HG03159 (cell line): ENCODE data around the gene SARS1.
"Not testable (repeated sequence)": the region's sequence is repeated elsewhere in the genome, so short reads cannot be mapped to it uniquely, and the experiment has no call there.

Experiments
- ATAC-seq: cut with Tn5 transposase; IDR thresholded peaks from one replicate; pipeline ENCODE4 v1.9.1; 2021; ENCODE audit warnings: mild to moderate bottlenecking, moderate library complexity; ENCODE audit not compliant: unreplicated experiment

SARS1 gene

DNA sequence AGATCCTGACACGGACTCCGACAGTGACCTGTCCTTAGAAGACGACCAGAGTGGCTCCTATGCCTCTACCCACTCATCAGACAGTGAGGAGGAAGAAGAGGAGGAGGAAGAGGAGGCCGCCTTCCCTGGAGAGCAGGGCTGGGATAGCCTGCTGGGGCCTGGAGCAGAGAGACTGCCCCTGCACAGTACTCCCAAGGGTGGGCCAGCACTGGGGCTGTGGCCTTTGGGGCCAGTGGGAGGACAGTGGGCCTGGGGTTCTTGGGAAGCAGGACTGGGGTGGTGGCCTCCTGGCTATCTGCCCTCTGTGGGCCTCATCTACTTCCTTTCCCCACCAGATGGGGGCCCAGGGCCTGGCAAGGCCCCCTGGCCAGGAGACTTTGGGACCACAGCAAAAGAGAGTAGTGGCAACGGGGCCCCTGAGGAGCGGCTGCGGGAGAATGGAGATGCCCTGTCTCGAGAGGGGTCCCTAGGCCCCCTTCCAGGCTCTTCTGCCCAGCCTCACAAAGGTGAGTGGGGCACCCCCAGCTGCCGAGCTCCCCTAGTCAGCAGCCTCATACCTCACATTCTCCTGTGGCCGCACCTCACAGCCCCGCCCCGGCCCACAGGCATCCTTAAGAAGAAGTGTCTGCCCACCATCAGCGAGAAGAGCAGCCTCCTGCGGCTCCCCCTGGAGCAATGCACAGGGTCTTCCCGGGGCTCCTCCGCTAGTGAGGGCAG lies 59.3 kb downstream of the SARS1 start:
- ATAC-seq, result no peak

DNA sequence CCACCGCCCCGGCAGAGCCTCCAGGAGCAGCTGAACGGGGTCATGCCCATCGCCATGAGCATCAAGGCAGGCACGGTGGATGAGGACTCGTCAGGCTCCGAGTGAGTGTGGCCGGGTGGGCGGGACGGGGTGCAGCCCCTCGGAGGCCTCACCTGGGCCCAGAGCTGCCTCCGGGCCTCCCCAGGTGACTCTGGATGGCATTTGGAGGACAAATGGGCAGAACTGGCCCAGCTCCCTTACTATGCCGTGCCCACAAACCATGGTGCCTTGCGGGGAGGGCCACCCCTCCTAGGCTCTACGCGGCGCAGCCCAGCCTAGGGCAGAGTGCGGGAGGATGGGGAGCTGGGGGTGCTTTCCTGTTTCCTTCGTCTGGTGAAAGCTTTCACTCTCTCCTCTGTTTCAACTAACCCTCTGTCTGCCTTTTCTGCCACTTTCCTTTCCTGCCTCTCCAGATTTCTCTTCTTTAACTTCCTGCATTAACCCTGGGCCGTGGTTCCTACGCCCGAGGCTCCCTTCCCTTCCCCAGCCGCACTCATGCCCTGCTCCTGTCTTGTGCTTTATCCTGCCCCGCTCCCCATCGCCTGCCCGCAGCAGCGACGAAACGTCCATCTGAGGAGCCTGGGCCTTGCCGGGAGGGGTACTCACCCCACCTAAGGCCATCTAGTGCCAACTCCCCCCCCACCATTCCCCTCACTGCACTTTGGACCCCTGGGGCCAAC lies 60.0 kb downstream of the SARS1 start:
- ATAC-seq, result no peak

DNA sequence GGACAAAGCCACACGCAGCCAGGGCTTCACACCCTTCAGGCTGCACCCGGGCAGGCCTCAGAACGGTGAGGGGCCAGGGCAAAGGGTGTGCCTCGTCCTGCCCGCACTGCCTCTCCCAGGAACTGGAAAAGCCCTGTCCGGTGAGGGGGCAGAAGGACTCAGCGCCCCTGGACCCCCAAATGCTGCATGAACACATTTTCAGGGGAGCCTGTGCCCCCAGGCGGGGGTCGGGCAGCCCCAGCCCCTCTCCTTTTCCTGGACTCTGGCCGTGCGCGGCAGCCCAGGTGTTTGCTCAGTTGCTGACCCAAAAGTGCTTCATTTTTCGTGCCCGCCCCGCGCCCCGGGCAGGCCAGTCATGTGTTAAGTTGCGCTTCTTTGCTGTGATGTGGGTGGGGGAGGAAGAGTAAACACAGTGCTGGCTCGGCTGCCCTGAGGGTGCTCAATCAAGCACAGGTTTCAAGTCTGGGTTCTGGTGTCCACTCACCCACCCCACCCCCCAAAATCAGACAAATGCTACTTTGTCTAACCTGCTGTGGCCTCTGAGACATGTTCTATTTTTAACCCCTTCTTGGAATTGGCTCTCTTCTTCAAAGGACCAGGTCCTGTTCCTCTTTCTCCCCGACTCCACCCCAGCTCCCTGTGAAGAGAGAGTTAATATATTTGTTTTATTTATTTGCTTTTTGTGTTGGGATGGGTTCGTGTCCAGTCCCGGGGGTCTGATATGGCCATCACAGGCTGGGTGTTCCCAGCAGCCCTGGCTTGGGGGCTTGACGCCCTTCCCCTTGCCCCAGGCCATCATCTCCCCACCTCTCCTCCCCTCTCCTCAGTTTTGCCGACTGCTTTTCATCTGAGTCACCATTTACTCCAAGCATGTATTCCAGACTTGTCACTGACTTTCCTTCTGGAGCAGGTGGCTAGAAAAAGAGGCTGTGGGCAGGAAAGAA lies 61.1 kb downstream of the SARS1 start:
- no peak for ATAC-seq

DNA sequence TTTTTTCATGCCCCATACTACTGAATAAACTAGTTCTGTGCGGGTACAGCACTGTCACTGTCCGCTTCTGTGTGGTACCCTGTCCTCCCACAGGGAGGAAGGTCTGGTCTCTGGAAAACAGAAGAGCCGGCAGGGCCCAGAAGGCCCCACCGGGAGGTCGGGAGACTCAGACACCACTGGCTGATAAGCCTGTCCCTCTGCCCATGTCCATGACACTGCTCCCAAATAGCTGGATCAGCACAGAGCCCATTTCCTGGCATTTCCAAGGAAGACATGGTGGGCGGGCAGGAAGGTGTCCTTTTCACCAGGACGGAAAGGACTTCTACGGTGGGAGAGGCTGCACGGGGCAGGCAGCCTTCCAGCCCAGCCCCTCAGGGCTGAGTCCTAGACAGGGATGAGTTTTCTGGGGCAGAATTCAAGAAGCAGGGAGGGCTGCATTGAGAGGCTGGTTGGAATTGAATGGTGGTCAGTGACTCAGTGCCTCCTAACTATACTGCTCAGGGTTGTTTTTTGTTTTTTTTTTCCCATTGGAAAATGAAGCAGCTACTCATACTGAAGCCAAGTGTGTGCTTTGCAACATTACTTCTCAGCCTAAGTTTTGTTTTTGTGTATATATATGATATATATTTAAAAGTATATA lies 62.1 kb downstream of the SARS1 start:
- ATAC-seq, result no peak

DNA sequence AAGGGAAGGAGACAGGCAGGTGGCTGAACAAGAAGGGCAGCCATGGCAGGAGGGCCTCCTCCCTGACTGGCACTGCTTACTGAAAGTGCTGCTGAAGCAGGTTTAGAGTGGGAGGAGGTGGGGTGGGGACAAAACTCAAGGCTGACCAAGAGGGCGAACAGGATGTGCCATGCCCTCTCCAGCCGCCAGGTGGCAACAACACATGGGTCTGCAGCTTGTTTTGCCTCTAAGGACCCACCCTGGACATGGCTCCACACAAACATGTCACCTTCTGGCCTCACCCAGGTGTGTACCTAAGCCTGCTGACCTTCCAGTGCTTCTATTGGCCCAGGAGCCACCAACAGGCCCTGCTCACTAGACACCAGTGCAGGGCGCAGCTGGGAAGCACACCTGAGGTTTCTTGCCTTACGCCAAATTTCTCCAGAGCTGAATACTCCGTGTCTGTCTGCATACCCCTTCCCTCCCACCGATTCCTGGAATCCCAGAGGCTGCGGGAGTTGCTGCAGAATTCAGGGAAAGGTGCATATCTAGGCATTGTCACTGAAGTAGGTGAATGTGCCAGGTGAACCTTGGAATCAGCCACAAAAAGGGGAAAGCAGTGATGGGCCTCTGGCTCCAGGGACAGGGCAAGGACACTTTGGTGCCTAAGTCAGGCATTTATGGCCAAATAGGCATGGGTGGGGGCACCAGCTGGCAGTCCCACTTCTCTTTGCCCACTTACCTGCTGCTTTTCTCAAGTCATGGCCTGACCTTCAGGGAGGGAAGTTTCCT lies 63.9 kb downstream of the SARS1 start:
- peak; percentile 66 for ATAC-seq

DNA sequence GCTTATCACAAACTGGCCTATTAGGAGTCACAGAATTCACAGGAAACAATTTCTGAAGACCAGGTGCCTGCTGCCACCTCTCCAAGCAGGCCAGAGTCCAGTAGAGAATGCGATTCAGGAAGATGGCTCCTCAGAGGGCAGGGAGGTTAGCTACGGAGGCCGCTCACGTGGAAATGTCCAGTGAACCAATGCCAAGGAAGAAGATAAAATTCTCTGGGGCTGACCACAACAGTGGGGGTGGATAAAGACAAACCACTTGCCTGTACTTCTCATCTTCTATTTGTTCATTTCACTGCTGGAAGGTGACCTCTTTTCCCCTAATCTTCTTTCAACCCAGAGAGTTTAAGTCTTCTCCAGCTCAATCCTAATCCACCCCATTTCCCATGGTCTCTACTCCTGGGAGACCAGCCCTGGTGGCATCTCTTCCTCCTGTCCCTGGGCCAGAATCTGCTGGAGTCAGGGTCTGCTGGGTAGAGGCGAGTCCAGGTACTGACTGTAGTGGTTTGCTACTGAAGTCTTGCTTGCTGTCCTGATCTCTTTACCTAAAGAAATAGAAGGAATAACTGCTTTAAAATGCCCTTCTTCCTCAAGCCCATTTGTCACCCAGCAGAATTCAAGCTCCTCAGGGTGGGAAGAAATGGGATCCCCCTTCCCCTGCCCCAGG lies 66.0 kb downstream of the SARS1 start:
- no peak for ATAC-seq

DNA sequence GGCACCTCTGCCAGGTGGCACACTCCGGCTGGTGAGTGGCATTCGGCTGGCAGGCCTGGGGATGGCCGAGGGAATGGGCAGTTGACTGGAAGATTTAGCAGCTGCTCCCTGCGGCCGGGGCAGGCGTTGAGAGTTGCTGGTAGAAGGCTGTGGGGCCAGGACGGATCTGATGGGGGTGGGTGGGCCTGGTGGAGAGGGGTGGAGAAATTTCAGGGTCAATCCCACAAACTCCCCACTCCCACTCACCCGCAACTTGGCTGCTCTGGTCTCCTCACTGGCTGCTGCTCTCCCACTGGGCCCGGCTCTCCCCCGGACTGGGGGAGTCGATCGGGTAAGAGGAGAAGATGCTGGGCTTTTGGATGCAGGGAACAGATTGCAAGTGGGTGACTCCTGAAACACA lies 67.1 kb downstream of the SARS1 start:
- no peak for ATAC-seq

DNA sequence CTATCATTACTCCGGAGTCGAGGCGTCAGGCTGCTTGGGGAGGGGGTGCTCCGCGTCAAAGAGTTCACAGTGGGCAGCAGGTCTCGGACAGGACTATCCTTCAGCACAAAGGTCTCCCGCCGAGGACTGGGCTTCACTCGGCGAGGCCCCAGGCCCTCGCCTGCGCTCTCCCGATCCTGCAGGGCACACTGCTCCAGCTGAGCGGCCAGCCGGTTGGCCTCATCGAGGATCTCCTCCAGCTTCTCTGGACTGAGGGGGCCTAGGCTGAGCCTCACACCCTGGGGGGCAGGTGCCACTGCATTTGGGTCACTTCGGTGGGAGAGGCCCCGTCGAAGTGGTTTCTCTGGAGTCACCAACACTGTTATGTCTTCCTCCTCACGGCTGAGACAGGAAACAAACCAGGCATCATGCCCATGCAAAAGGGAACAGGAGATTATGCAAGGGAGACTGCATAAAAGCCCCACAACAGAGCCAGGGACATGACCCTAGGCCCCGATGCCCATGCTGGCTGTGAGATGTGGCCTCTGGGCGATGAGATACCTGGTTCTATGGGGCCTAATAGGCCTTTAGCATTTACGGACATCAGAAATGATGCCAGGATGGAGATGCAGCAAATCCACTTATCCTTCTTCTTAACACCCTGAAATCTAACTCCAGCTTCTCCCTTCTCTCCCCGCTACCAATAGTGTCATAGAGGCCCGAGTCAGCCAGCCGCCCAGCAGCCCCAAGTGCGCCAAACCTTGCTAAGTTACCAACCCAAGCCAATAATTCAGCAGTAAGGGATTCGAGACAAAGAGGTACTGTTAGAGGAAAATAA lies 68.2 kb downstream of the SARS1 start:
- ATAC-seq, result no peak

DNA sequence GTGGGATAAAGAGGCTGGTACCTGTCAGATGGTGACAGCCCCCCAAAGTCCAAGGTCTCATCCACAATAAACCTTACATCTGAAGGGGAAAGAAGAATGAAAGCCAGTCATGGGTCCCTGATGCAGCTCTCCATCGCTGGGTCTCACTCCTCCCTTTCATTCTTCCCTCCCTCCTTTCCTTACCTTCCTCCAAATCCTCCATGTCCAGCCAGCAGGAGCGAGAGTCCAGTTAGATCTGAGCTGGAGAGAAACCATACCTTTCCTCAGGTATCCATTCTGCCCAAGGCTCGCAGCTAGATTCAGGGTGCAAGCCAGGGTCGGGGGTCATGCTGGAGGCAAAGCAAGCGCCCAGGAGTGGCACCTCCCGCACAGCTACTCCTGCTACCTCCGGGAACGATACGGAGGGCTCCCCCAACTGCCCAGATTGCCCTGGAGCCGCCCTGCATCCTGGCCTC lies 68.8 kb downstream of the SARS1 start:
- ATAC-seq, result no peak

DNA sequence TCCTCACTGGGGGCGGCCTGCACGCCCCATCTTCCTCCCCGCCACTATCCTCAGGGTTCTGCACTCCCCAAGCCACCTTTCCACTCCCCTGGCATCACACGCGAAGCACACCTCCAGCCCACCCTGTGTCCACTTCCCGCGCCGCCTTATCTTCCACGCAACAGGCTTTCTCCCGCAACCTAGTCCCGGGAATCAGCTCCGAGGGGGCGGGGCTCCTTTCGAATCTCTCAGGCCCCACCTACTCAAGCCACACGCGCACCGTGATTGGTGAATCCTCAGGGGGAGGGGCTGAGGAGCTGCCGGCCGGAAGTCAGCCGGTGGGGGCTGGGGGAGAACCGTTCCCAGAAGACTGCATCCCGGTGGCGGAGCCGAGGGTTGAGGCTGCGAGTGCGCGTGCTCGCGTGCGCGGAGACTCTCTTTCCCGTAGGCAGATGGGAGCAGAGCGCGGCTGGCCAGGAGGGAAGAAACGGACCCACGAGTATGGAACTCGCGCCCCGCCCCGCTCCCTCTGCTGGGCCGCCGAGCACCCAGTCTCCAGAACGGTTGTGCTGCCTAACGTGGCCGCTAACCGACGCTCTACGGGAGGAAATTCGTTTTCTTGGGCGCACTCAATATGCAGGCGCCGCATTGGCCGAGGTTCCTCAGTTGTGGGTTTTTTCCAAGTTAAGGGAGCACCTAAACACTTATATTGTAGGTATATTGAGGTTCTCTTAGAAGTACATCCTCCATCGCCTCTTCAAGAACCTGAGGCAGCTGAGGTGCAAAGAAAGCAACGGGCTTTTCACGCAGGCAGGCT lies 69.4 kb downstream of the SARS1 start, which contains the start of gene PSRC1:
Gene PSRC1 (minus strand): TSS at position 194 of the 796 bp plus-strand sequence.
- ATAC-seq, result peak; percentile 96

DNA sequence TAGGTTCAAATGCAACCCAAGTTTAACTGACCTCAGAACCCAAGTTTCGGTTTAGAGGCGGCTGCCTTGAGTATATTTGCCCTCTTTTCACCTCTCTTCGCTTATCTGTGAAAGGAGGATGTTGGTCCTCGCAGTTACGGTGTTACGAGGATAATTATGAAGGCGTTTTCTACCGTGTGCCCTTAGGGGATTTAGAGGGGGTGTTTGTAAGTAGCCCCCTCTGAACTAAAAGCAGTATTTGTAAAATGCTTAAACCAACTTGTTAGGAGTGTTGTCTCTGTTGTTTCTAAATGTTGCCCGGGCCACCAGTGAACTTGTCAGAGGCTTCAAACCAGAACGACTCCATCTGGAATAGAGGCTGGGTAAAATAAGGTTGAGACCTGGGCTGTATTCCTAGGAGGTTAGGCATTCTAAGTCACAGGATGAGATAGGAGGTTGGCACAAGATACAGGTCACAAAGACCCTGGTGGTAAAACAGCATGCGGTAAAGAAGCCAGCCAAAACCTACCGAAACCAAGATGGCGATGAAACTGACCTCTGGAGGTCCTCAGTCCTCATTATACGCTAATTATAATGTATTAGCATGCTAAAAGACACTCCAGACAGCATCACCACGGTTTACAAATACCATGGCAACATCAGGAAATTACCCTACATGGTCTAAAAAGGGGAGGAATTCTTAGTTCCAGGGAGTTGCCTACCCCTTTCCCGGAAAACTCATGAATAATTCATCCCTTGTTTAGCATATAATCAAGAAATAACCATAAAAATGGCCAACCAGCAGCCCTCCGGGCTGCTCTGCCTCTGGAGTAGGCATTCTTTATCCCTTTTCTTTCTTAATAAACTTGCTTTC lies 70.3 kb downstream of the SARS1 start:
- ATAC-seq, result no peak

DNA sequence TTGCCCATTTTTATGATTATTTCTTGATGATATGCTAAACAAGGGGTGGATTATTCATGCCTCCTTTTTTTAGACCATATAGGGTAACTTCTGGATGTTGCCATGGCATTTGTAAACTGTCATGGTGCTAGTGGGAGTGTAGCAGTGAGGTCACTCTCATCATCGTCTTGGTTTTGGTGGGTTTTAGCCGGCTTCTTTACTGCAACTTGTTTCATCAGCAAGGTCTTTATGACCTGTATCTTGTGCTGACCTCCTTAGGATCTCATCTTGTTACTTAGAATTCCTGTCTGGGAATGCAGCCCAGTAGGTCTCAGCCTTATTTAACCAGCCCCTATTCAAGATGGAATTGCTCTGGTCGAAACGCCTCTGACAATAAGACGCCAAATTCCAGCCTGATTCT lies 73.0 kb downstream of the SARS1 start:
- not testable (repeated sequence) for ATAC-seq
